Hematopoietic multipotent progenitor cell treated with erythropoietin and hydrocortisone succinate and interleukin-3 and kit ligand, for 17 days (in vitro differentiated cells): ENCODE measurements around the gene FNIP2.
A peak's percentile ranks its signal among the peaks of the same experiment; 100 is the strongest.

Experiments
- DNase-seq: peaks from one replicate; pipeline ENCODE4 v3.0.0-alpha.2; 2015; ENCODE audit warnings: low spot score

Gene FNIP2

GRCh38 chr4:158840131-158840530 lies 71.3 kb downstream of the FNIP2 start:
- DNase-seq: no peak

DNA sequence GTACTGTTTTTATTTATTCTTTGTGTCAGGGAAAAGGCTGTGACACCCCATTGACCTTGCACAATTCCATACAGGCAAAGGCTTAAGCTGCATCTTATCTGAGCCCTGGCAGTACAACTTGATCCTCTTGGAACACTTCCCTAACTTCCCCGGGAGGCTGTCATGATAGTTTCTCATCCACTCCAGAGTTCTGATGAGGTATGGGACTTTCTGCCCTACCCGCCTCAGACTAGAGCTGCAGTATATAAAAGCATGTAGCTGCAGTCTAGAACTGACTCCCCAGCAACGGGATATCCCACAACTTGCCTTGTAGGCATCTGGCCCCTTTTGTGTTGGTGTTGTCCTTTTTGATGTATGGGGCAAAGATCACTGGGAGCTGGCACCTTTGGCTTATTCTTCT lies 72.7 kb downstream of the FNIP2 start:
- DNase-seq: no peak

- no peak for DNase-seq
Measured at GRCh38 chr4:158845311-158846041, 76.7 kb downstream of the FNIP2 start.

- no peak for DNase-seq
Measured at GRCh38 chr4:158847535-158847934, 78.7 kb downstream of the FNIP2 start.

DNA sequence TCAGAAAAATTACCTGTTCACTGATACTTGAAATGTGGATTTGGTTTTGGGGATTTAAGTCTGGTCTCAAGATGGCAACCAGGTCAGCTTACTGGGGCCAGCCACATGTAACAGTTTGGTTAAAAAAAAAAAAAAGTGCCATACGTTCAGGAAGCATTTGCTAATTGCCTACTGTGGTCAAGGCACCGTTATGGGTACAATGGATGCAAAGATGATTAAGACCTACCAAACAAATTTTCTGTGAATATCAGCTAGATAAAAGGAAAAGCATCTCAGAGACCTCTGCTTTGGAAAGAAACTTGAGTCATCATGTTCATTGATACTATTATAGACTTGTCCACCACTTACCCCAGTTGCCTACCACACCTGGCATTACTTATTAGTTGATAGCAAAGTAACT lies 80.9 kb downstream of the FNIP2 start:
- DNase-seq: no peak

- DNase-seq: no peak
Measured at GRCh38 chr4:158850371-158850770, 81.5 kb downstream of the FNIP2 start.

DNA sequence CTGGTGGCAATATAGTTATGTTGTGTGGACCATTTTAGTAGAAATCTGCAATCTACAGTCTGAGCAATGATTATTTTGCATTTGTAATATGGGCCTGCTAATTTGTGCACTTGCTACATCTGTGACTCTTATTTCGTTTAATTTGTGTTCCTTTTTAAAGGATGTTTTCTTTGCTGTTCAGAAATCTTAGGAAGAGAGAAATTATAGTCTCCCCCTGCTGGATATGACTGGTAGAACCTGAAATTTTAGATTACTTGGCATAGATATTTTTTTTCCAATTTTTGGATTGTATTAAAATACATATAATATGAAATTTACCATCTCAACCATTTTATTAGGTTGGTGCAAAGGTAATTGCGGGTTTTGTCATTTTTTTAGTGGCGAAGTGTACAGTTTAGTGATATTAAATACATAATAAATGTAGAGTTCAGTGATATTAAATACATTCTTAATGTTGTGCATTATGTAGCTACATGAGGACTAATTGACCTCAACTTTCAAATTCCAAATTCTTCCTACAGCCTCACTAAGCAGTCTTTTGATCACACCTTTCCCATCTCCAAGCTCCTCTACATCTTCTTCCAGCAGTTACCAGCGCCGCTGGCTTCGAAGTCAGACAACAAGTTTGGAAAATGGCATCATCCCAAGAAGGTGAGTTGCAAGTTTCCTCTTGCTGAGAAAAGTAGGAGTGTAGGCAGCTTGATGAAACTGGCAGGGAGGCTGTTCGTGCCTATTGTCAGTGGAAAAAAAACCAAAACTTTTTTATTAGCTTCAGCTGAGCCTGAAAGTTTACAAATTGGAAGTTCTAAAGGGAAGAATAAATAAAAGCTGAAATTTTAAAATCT lies 82.2 kb downstream of the FNIP2 start:
- peak; percentile 57 for DNase-seq

- no peak for DNase-seq
Measured at GRCh38 chr4:158854236-158854635, 85.4 kb downstream of the FNIP2 start.

GRCh38 chr4:158856852-158857251 lies 88.0 kb downstream of the FNIP2 start:
- peak; percentile 64 for DNase-seq

- DNase-seq: no peak
Measured at GRCh38 chr4:158857951-158858350, 89.1 kb downstream of the FNIP2 start.

DNA sequence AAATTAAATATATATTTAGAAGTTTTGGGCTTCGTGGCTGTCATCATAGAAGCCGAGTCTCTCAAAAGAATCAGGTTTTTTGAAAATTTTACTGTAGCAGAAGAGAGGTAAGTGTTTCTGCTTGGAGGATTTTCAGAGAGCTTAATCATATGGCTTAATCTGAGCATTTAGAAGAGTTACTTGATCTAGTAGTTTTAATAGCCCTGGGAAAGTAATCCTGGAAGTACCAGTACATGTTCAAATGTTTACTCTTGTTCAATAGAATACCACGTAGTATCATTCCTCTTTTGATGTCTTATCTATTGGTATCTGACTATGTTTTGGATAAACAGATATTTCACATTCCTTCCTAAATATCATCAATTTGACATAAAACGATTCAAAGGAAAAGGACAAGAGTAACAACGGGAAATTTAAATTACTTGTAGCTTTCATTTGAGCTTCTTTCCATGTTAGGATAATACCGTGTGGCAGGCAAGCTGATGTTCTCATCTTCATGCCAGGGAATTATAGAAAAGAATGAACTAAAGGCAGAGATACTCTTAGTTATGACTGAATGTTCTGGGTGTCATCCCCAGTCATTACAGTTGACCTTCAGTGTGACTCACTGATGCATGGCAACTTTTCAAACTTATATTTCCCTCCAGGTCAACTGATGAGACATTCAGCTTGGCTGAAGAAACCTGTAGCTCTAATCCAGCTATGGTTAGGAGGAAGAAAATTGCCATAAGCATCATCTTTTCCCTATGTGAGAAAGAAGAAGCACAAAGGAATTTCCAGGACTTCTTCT lies 89.8 kb downstream of the FNIP2 start:
- no peak for DNase-seq

DNA sequence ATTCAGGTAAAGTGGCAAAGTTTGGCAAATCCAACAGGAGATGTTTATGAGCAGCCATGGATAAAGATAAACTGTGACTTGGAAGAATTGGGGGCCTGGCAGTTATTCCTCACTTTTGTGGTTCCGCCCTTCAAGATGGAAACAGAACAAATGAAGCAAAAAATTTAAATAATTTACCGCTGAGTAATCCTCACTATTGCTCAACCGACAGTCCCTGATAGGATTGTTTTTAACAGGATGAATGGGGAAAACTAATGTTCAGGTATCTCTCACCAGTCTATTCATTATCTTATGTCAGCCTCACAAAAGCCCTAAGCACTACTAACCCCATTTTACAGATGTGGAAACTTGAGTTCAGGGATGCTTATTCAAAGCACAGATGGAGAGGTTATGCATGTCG lies 90.8 kb downstream of the FNIP2 start:
- no peak for DNase-seq

DNA sequence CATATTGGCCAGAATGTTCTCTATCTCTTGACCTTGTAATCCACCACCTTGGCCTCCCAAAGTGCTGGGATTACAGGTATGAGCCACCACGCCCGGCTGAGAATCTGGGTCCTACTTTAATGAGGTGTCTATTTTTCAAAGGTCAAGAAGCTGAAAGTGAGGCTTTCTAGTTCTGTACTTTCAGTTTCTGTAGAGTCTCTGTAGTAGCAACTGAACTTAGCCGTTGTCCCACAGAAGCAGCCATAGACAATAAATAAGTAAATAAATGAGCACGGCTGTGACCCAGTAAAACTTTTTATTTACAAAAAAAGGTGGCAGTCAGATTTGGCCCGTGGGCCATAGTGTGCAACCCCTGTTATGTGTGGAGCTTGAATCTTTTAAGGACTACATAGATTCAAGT lies 92.0 kb downstream of the FNIP2 start:
- DNase-seq: no peak

- no peak for DNase-seq
Measured at GRCh38 chr4:158861281-158861680, 92.5 kb downstream of the FNIP2 start.

DNA sequence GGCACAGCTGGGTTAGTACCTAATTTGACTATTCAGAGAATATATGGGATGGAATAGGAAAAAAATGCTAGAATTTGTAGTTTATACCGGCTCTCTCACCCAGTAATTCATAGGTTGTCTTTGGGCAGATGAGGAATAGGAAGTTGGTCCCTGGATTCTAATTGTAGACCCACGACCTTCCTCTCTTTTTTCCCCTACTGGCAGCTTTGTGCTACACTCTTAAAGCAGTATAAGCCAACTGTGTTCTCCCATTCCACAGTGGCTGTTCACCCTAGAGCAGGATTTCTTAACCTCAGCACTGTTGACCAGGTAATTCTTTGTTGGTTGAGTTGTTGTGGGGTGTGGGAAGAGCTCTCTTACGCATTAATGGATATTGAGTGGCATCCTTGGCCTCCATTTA lies 92.9 kb downstream of the FNIP2 start:
- DNase-seq: no peak

DNA sequence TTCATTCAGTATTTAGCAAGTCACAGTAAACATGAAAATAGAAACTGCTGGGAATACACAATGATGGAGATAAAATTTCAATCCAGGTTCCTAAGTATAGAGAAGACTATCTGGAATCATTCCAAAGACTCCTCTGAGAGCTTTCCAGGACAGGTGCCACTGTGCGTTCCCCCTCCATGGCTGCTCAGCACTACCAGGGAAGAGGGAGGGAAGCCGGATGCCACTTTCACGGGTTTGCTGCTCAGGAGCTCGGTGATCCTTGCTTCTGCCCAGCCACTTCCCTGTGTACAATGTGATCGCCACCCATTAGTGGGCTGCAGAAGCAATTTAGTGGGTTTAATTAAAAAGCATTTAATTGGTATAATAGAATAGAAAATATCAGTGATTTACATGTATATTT lies 94.5 kb downstream of the FNIP2 start:
- no peak for DNase-seq

- DNase-seq: no peak
Measured at GRCh38 chr4:158865520-158866177, 96.8 kb downstream of the FNIP2 start.

GRCh38 chr4:158869001-158869400 lies 100.2 kb downstream of the FNIP2 start:
- DNase-seq: no peak

- DNase-seq: no peak
Measured at GRCh38 chr4:158869761-158870160, 100.9 kb downstream of the FNIP2 start.

DNA sequence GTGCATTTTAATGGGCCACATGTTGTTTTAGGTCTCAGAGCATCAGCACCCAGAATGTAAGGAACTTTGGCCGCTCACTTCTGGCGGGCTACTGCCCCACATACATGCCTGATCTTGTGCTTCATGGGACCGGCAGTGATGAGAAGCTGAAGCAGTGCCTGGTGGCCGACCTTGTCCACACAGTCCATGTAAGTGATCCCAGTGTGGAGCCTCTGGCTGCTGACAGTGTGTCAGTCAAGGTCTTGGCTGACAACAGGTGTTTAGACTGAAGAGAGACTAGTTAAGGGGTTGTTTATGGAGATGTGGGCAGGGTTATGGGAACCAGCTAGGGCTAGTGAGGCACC lies 101.4 kb downstream of the FNIP2 start:
- DNase-seq: no peak

GRCh38 chr4:158870626-158871334 lies 102.0 kb downstream of the FNIP2 start:
- DNase-seq: no peak

- no peak for DNase-seq
Measured at GRCh38 chr4:158871335-158871724, 102.5 kb downstream of the FNIP2 start.
